ENCODE results near the gene NAXD. TPM values are rescaled to one million over a fixed set of nuclear protein-coding genes. Genes with fewer than 3 reads are reported as not detected.

NAXD gene
- total and polyA plus RNA-seq, 2 experiments from 2014 or later, result 16.9 to 18.5 TPM

DNA sequence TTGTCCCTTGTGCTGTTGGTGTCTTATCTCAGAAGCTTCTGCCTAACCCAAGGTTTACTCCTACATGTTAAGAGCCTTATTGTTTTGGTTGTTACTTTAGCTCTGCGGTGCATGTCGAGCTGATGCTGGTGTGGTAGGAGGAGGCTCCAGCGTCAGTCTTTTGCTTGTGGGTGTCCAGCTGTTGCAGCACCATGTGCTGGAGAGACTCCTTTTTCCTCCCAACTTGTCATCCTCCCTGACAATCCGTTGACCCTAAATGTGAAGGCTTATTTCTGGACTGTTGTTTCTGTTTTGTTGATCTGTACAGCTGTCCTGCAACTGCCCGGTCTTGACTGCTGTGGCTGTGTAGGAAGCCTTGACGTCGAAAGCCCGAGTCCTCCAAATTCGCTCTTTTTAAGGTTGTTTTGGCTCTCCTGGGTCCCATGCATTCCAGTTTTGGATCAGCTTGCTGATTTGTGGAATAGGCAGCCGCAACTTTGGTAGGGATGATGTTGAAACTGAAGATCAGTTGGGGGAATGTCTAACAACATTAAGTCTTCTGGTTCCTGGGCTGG lies 15.3 kb downstream of the NAXD start:
- H3K9me3 Mint-ChIP-seq, result peaks cover 4% of the 10 kb centered on the region; the same call in 1 of the 3 replicates
- peaks cover 4% of the 10 kb centered on the region; the same call in 1 of the 2 replicates for H3K36me3 ChIP-seq (ENCODE audit: insufficient read depth)
- no peak overlapping the region for H3K4me3 ChIP-seq
- peaks cover 2% of the 10 kb centered on the region for H3K27me3 Mint-ChIP-seq (ENCODE audit: insufficient read depth, low read depth, poor library complexity)
- TF ChIP-seq REST (IDR thresholded peaks at IDR 0.05; ENCODE audit: unreplicated experiment) (no peak), JUNB (IDR thresholded peaks at IDR 0.05; ENCODE audit: unreplicated experiment) (no peak), ZNF462 (CRISPR knock-in tag; IDR thresholded peaks at IDR 0.05) (no peak), EZH2phosphoT487 (IDR thresholded peaks at IDR 0.05; ENCODE audit: unreplicated experiment) (no peak), POLR2AphosphoS5 (IDR thresholded peaks at IDR 0.05; ENCODE audit: low read depth) (no peak), ZNF114 (CRISPR knock-in tag; IDR thresholded peaks at IDR 0.05) (no peak), ZNF331 (CRISPR knock-in tag; IDR thresholded peaks at IDR 0.05; ENCODE audit: low read depth) (no peak), CREB1 (CRISPR knock-in tag; IDR thresholded peaks at IDR 0.05; ENCODE audit: low read depth) (no peak), NANOG (IDR thresholded peaks at IDR 0.05; ENCODE audit: borderline replicate concordance) (no peak), STAT1 (IDR thresholded peaks at IDR 0.05; ENCODE audit: unreplicated experiment) (no peak), EZH2 (IDR thresholded peaks at IDR 0.05; ENCODE audit: low read depth, unreplicated experiment) (no peak)
- TF ChIP-seq, protein P1, sequence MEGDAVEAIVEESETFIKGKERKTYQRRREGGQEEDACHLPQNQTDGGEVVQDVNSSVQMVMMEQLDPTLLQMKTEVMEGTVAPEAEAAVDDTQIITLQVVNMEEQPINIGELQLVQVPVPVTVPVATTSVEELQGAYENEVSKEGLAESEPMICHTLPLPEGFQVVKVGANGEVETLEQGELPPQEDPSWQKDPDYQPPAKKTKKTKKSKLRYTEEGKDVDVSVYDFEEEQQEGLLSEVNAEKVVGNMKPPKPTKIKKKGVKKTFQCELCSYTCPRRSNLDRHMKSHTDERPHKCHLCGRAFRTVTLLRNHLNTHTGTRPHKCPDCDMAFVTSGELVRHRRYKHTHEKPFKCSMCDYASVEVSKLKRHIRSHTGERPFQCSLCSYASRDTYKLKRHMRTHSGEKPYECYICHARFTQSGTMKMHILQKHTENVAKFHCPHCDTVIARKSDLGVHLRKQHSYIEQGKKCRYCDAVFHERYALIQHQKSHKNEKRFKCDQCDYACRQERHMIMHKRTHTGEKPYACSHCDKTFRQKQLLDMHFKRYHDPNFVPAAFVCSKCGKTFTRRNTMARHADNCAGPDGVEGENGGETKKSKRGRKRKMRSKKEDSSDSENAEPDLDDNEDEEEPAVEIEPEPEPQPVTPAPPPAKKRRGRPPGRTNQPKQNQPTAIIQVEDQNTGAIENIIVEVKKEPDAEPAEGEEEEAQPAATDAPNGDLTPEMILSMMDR (conservative IDR thresholded peaks at IDR 0.05; ENCODE audit: low read depth in 2 of 2), result no peak
- TF ChIP-seq, protein P2, sequence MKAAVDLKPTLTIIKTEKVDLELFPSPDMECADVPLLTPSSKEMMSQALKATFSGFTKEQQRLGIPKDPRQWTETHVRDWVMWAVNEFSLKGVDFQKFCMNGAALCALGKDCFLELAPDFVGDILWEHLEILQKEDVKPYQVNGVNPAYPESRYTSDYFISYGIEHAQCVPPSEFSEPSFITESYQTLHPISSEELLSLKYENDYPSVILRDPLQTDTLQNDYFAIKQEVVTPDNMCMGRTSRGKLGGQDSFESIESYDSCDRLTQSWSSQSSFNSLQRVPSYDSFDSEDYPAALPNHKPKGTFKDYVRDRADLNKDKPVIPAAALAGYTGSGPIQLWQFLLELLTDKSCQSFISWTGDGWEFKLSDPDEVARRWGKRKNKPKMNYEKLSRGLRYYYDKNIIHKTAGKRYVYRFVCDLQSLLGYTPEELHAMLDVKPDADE (IDR thresholded peaks at IDR 0.05), result no peak
- H3K27ac ChIP-seq (ENCODE audit: low read depth), result no peak overlapping the region
- no peaks in the 10 kb centered on the region for H3K9me2 ChIP-seq (ENCODE audit: insufficient read depth)
- H2AFZ ChIP-seq, result no peak overlapping the region
- H3K27ac Mint-ChIP-seq, result no peak overlapping the region
- peaks cover 14% of the 10 kb centered on the region for H4K20me1 ChIP-seq (replicated peaks; ENCODE audit: insufficient read depth)
- H3F3A ChIP-seq (replicated peaks; ENCODE audit: low read depth), result no peaks in the 10 kb centered on the region; the same call in 1 of the 2 replicates
- H3K4me1 ChIP-seq (ENCODE audit: insufficient read depth), result no peaks in the 10 kb centered on the region
- peaks cover 4% of the 10 kb centered on the region; the same call in 2 of the 3 replicates for H3K4me1 Mint-ChIP-seq
- no peak overlapping the region for H3K4me2 ChIP-seq
- H3K36me3 Mint-ChIP-seq (ENCODE audit: low read depth), result peaks cover 64% of the 10 kb centered on the region
- H3K27me3 ChIP-seq (ENCODE audit: insufficient read depth), result no peaks in the 10 kb centered on the region
- no peak overlapping the region for H3K4me3 Mint-ChIP-seq
- ATAC-seq (no peak), DNase-seq (ENCODE audit: low spot score) (no peak)
- peaks cover 72% of the 10 kb centered on the region for H3K79me2 ChIP-seq (replicated peaks; ENCODE audit: insufficient read depth)

All from GM23338 (cell line).